ENCODE measurements around the gene FBXW10B.
"Not testable (repeated sequence)": the region's sequence is repeated elsewhere in the genome, so short reads cannot be mapped to it uniquely, and the experiment has no call there.

The FBXW10B gene, protein sequence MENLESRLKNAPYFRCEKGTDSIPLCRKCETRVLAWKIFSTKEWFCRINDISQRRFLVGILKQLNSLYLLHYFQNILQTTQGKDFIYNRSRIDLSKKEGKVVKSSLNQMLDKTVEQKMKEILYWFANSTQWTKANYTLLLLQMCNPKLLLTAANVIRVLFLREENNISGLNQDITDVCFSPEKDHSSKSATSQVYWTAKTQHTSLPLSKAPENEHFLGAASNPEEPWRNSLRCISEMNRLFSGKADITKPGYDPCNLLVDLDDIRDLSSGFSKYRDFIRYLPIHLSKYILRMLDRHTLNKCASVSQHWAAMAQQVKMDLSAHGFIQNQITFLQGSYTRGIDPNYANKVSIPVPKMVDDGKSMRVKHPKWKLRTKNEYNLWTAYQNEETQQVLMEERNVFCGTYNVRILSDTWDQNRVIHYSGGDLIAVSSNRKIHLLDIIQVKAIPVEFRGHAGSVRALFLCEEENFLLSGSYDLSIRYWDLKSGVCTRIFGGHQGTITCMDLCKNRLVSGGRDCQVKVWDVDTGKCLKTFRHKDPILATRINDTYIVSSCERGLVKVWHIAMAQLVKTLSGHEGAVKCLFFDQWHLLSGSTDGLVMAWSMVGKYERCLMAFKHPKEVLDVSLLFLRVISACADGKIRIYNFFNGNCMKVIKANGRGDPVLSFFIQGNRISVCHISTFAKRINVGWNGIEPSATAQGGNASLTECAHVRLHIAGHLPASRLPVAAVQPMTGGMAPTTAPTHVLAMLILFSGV

DNA sequence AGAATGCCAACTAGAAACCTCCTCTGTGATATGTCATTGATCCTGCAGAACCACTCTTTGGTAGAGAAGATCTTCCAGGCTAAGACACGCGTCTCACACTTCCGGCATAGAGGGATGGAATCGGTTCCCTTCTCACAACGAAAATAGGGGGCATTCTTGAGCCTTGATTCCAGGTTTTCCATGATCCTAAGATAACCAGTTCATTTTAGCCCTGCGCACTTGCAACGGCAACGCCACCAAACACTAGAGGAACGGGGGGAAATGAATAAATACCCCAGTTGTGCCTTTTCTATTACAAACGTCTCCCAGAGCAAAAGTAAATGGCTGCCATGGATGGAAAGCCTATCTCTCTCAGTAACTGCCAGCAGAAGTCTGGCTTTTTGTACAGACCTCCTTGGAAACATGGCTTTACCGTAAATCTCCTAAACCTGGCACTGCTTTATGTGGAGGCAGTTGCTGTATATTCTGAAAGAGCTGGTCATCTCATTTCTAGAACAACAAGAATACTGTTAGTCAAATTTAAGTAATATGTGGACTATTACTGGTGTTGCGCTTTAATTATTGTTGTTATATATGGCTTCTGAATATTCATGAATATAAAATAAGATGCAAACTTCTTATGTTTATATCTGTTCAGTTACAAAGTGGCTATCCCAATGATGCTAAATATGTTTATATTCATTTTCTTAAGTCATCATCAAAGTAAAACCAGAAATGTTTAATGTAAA, at the start of gene FBXW10B:
FBXW10B (minus strand) TSS at position 374 of the 728 bp plus-strand sequence; CDS start at position 182, 192 bp downstream.
- not testable (repeated sequence) for DNase-seq (ENCODE audit: low spot score)

DNA sequence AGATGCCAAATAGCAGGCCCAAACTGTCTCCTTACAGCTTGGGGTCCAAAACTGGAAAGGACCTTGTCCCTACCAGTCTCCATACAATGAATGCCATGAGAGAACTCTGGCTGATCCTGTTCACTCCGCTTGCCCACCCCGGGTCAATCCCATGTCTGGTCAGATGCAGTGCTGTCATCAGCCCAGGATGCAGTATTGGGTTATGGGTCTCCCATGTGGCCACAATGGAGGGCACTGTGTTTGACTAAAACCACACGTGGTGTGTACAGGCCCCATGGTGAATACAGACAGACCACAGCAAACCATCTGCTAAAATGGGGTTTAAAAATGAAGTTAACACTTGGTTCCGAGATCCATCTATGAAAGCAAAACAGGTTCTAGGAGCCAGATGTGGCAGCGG, 44.2 kb upstream of the FBXW10B start:
- DNase-seq (ENCODE audit: low spot score) = no peak

DNA sequence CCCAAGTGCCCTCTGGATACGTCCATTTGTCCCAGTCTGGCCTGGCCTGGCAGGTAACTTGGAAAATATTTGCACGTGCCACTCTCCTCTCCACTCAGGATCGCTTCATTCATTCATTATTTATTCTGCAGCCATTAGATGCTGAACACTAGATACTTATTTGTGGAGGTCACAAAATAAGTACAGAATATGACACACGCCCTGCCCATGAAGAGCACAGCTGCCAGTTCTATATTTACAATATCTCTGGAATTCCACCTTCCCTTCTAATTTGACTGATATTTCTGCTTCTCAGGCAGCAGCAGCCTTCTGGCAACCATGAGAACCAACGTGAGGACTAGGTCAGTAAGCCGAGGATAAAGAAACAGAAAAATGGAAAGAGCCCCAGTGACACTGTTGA, 43.7 kb upstream of the FBXW10B start:
- DNase-seq (ENCODE audit: low spot score) = no peak

DNA sequence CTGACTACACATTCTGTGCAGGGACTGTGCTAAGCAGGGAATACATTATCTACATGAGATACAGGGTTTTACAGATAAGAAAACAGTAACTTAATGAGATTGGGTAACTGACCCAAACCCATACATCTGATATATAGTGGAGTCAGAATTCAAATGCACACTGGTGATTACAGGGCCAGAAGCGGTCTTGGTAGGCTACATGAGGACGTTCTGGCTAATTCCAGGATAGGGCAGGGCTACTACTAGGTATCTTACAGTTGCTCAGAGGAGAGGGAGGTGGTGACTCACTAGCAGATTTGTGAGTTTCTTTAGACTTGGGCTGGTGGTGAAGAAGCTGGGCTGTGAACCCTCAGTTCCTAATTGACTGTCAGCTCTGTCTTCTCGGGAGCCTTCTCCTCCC, 43.2 kb upstream of the FBXW10B start:
- DNase-seq (ENCODE audit: low spot score) = no peak

DNA sequence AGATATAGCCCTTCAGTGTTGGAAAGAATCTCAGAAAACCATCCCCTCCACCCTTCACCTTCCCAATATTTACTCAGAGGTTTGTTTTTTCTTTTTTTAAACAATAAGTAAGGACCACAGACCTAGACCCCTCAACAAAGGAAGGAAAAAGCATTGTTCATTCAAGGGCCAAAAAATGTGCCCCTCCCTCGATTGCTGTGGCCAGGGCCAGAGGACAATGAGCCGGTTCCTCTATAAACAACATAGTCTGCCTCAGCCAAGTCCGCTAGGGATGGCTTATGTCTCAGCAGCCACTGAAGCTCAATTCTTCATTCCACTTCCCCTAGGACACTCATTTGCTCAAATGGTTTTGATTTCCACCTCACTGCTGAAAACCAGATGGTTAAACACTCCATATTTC, 40.6 kb upstream of the FBXW10B start:
- DNase-seq (ENCODE audit: low spot score) = no peak

DNA sequence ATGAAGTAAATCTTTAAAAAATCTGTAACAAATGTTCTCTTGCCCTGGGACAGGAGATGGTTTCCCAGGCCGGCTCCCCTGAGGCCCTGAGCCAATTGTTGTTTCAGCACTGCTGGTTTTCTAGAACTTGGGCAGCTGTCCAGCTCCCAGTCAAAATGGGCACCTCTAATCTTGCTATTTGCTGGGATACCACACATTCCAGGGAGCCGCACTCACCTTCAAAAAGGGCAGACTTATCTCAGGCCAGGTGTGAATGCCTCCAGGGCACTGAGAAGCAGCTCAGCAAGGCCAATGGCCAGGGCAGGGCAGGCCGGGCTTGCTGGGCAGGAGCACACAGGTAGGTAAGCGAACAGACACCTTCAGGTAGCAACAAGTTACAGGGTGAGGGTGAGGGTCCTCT, 40.2 kb upstream of the FBXW10B start:
- DNase-seq (ENCODE audit: low spot score) = no peak

DNA sequence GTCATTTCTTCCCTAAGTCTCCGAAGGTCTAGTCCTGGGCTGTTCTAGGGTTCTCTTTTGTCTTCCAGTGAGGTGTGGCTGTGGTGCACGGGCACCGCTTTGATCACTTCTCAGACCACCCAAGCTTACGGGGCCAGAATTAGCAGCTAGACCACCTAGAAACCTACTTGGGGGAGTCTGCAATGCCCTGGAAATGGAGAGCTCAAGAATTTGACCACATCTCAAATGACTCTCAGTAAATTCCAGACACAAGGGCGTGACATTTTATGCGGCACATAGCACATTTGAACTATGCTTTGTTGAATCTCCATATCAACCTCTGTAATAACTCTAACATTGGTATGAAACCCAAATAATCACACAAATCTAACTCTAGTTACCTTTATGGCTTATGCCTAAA, 39.7 kb upstream of the FBXW10B start:
- no peak for DNase-seq (ENCODE audit: low spot score)

DNA sequence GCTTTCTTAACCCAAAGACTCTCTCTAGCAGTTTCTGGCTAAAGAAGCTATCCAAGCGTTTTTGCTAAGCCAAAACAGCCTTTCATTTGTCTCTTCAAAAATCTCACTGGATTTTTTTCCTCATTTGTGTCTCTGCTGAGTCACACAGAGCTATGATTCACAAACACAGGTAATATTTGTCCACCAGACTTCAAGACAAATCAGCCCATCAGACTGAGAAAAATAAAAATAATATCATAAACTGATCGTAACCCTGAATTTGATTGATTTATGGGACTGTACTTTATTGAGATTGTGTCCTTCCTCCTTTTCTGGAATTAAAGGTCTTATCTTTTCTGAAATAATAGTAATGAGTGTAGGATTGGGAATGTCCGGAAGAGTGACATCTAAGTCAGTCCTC, 38.8 kb upstream of the FBXW10B start:
- no peak for DNase-seq (ENCODE audit: low spot score)

DNA sequence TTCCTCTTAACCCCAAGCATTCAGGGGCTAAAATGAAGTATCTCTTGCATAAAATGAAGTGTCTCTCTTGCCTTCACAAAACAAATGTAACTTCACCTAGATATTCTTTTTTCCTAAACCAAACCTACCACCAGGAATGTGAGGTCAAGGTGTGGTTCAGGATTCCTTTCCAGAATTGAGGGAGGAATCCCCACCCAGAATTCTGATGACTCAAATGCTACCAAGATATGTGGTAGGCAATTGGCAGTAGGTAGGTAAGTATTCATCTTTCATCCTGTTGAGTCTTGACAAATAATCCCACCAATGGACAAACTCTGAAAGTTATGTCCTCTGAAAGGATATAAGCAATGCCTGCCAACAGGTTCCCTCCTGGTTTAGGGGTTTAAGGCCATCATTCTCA, 38.4 kb upstream of the FBXW10B start:
- no peak for DNase-seq (ENCODE audit: low spot score)

DNA sequence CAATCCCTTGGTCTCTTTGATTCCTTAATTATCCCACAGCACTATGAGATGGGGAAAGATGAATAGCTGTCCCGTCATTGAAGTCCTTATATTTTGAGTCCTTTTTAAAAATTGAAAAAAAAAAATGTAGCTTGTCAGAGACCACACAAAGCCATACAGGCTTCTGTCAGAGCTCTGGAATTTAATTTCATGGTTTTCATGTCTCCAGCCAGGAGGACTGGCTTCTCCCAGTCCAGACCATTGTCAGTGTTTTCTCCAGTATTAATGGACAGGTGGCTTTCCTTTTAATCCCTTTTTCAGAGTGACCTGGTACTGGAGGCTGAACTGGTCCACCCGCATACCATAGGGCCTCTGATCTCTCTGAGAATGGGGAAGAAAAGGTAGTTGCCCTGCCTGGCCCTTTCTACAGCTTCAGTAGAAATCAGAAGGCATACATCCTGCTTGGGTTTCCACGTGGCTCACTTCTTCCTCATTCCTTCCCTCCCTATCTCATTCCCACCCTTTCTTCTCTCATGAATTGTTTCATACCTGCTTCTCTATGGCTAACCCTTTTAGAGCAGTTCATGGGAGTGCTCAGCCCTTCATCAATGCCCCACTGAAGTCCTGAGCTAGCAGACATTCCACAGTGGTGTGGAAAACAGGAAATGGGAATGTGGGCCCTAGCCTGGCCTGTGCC, 35.5 kb upstream of the FBXW10B start:
- DNase-seq (ENCODE audit: low spot score) = no peak

DNA sequence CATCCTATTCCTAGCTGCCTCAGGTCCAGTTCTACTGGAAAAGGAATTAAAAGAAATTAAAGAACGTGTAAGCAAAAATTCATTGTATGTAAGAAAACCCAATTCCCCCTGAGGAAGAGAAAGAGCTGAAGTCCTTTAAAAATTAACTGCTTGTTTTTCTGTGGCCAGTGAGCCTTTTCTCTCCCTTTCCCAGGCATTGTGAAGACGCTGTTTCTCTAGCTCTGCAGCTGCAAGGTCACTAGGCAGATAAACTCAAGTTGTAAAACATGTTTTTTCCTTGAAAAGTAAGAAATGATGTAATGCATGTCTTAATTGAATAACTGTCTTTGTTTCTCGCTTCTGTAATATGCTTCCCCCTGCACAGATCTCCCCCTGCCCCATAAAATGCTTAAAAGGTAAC, 34.9 kb upstream of the FBXW10B start:
- DNase-seq (ENCODE audit: low spot score) = not testable (repeated sequence)

DNA sequence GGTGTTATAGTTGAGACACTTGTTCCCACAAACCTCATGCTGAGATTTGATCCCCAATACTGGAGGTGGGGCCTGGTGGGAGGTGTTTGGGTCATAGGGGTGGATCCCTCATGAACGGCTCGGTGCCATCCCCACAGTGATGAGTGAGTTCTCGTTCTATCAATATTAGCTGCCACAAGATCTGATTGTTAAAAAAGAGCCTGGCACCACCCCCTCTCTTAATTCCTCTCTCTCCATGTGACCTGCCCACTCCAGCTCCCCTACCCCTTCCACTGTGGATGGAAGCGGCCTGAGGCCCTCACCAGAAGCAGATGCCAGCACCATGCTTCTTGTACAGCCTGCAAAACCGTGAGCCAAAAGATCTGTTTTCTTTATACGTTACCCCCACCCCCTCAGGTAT, 33.5 kb upstream of the FBXW10B start:
- no peak for DNase-seq (ENCODE audit: low spot score)

DNA sequence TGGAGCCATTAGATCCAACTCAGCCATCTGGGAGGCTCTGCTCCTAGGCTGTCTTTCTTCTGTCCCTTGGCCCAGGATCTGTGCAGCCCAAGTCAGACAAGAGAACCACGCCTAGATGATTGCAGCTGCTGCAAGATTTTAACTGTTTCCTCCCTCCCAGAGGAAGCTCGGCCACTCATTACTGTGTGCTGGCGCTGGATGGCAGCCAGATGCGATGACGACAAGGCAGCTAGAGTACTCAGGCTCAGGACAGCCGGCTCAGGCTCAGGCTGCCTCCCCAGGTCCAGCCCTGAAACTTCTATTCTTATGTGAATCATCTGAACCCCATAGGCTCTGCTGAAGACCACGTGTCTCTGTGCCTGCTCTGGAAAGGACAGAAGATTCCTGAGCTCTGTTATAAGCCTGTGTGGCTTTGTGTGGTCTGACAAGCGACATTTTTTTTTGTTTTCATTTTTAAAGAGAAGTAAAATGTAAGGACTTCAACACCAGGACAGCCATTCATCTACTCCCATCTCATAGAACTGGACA, 32.1 kb upstream of the FBXW10B start:
- DNase-seq (ENCODE audit: low spot score) = peak; percentile 90

DNA sequence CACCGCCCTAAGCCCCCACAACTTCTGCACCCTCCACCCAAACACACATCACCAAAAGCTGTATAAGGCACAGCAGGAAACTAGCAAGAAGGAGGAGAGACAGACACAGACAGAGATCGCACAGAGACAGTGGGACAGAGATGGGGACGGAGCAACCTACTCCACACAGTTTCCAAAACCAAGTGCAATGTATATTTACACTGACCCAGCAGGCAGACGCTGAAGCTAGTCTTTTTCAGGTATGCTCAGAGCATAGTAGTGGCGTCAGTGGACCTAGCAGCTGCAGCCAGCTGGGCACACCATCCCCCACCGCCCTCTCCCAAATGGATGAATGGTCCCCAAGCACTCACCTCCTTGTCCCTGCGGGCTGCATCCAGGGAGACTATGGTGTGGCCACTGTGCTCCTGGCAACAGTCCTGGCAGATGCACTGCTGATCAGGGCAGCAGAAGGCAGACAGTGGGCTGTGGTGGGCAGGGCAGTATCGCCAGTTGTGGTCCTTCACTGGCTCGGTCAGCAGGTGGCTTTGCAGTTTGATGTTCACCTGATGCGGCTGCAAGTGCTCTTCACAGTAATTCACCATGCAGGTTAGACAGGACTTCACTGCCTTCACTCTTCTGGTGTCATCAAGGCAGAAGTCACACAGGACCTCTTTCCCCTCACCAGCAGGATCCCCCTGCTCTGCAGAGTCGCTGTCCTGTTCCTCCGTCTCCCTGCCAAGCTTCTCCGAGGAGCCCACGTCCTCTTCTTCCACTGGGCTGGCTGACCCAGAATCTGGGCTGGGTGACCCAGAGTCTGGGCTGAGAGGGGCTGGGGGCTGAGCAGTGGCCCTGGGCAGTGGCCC, 31.5 kb upstream of the FBXW10B start:
- peak; percentile 61 for DNase-seq (ENCODE audit: low spot score)

DNA sequence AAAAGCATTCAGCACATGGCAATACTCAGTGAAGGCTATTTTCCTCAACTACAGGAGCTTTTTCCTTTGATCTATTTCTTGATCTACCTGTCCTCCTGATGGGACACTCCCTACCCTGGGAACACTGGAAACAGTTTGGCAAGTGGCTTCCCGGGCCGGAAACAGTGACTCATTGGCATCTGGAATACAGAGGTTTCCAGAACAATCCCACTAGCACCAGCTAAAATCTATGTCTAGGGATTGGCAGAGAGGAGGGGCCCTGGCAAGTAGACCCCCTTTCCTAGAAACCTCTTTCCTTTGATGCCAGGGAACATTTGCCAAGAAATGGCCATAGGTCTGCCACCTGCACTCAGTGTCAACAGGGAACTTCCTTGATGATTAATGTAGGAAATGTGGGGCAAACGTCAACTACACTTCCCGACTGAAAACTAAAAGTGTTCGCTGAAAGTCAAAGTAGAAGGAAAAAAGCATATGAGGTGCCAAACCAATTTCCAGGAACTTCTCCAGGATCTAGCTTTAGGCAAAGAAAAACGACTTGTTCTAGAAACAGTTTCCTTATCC, 30.4 kb upstream of the FBXW10B start:
- no peak for DNase-seq (ENCODE audit: low spot score)

DNA sequence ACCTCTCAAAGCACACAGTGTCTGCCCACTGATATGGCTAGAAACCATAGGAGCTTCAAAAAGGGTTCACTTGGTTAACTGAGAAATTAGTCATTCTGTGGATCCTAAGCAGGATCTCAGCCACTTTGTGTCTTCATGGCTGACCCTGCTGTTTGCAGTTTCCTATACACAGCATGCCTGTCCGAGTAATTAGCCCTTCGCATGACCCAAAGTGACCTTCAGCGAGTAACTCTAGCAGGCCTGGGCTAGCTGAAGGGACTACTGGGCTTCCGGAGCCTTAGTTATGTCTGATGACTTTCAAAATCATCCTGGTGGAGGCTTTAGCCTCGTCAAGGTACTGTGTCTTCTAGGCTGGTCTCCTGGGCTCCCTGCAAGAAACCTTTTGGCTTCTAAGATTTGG, 28.9 kb upstream of the FBXW10B start:
- DNase-seq (ENCODE audit: low spot score) = no peak

DNA sequence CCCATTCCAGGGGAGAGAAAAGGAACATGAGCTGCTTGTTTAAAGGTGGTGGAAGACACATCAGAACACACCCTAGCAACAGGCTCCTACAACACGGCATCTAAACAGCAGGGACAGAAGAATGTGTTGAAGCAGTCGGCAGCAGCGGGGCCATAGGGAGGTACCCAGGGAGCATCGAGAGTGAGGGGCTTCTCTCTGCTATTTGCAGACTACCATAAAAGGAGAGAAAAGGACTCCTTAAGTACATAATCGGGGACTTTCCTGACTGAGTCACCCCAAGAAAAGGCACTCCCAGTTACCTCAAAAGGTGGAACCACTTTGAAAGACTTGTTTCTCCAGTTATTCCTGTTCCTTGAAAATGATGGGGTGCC, 26.4 kb upstream of the FBXW10B start:
- DNase-seq (ENCODE audit: low spot score) = not testable (repeated sequence)

DNA sequence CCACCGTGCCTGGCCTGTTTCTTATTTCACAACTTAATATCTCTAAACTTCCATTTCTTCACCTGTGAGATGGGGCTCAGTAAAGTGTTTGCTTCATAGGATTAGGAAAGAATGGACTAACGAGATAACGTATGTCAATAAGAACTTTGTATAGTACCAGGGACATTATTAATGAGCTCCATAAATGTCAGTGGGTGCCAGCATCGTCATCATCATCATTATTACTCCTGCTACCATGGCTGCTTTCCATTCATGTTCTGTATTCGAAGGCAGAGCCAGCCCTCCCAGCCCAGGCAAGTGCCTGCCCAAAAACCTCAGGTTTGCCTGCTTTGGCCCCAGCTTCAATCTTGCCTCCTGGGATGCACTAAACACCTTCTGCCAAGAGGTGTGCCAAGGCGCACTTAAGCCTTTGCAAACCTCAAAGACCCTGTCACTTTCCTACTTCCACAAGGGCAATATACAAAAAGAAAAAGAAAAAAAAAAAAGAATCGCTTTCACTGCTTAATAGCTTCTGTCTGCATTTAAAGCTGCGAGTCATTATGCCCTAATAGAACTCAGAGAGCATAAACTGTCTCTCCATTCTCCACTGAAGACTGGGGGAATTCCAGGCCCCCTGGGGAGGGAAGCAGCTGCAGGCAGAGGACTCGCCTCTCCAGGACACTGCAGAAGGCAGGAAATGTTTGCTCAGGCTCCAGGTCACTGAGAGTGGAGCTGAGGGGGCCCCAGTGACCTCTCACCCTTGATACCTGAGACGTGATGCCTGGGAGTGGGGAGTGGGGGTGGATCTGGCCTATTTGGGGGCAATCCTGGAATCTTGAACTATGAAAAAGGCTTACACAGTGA, 25.8 kb upstream of the FBXW10B start:
- not testable (repeated sequence) for DNase-seq (ENCODE audit: low spot score)

DNA sequence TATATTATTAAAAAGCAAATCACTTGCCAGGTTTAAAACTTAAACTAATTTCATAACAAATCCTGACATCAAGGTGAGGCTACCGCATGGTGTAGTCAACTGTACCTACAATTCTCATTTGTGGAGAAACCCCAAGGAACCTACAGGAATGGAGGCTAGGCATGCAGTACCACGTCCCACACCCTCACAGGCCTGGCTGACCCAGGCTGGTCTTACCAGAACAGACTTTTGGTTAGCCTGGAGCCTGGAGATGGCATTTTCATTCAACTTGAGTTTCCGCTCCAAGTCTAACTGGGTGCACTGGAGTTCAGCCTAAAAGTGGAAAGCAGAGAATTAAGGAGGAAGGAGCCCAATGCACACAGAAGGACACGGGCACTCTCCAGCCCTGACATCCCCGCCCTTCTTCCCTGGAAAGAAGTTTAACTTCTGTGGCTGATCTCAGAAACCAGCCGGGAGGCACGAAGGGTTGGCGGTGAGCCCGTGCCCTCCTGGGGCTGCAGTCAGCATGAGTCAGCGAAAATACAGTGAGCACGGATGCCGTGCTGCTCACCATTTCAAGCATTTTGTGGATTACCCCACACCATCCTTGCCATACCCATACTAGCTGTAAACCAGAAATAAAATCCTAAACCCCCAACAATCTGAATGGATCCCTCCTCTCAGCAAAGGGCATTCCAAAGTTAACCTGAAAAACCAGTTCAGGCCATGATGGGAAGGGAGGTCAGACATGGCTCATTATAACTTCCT, 23.2 kb upstream of the FBXW10B start:
- DNase-seq (ENCODE audit: low spot score) = not testable (repeated sequence)

Measured in left forelimb (tissue), 1 donor.